Small intestine (tissue), 7 donors: ENCODE data around the gene PLEKHG4B. TPM values are rescaled to one million over a fixed set of nuclear protein-coding genes. Genes with fewer than 3 reads are reported as not detected.

ENCODE experiments used
- DNase-seq, 2 donors: peaks; one replicate each; pipeline versions ENCODE4 v3.0.0 to v3.0.0-alpha.2; 2013
- FAIRE-seq: peaks from 2 replicates; lab custom pipeline; 2012; peaks lifted over from hg19 to GRCh38; lab: Jason Lieb, UNC
- H3K27ac ChIP-seq, 3 donors: one replicate each; pipeline ENCODE4 v1.5.1; 2013; ENCODE audit warnings: low read length in 2 of 3, mild to moderate bottlenecking in 2 of 3, control low read depth in 1 of 3, inconsistent platforms in 1 of 3, low read depth in 1 of 3, moderate library complexity in 1 of 3
- H3K27me3 ChIP-seq, 3 donors: one replicate each; pipeline ENCODE4 v1.6.1; 2013; ENCODE audit warnings: low read length in 3 of 3, inconsistent platforms in 1 of 3; ENCODE audit not compliant: control insufficient read depth in 3 of 3, insufficient read depth in 3 of 3
- H3K36me3 ChIP-seq, 3 donors: one replicate each; pipeline ENCODE4 v1.6.1; 2013; ENCODE audit warnings: low read length in 3 of 3, inconsistent platforms in 1 of 3, low read depth in 1 of 3, mild to moderate bottlenecking in 1 of 3, moderate library complexity in 1 of 3; ENCODE audit not compliant: control insufficient read depth in 3 of 3, insufficient read depth in 2 of 3
- H3K4me1 ChIP-seq, 3 donors: one replicate each; pipeline ENCODE4 v1.6.1; 2013; ENCODE audit warnings: low read length in 2 of 3, inconsistent platforms in 1 of 3, low read depth in 1 of 3, mild to moderate bottlenecking in 1 of 3, moderate library complexity in 1 of 3; ENCODE audit not compliant: control insufficient read depth in 3 of 3, insufficient read depth in 2 of 3
- H3K4me3 ChIP-seq, 3 donors: one replicate each; pipeline ENCODE4 v1.5.1; 2013; ENCODE audit warnings: low read length in 3 of 3, control low read depth in 1 of 3, inconsistent platforms in 1 of 3, low read depth in 1 of 3, mild to moderate bottlenecking in 1 of 3, moderate library complexity in 1 of 3
- H3K9me3 ChIP-seq, 2 donors: one replicate each; pipeline ENCODE4 v1.6.1; 2013; ENCODE audit warnings: low read depth in 1 of 2, low read length in 1 of 2; ENCODE audit not compliant: control insufficient read depth in 2 of 2, insufficient read depth in 1 of 2
- WGBS, 3 donors: extraction: QIAGEN DNeasy Blood & Tissue Kit; methylation state at CpG; one replicate each; pipeline ENCODE4 v1.1.7; 2013; 5-methylcytosine and 5-hydroxymethylcytosine counted together
- polyA plus RNA-seq, 4 donors: library from polyadenylated mRNA; stranded (reverse) in 3 of 4; unstranded in 1 of 4; fragments of 200-250 nt in 3 of 4; fragments of 120-200 nt in 1 of 4; gene quantifications; one replicate each; pipeline versions ENCODE4 v1.2.1 to v1.2.3, GENCODE V29; 2013
- donor health status: healthy with polysubstance abuse.
- donor health status: control.
- donor health status: control.
- donor health status: Bipolar disorder and iron deficiency.
- donor health status: healthy.

PLEKHG4B gene
- polyA plus RNA-seq, 4 donors = 0.01 to 0.44 TPM; not detected in 2

DNA sequence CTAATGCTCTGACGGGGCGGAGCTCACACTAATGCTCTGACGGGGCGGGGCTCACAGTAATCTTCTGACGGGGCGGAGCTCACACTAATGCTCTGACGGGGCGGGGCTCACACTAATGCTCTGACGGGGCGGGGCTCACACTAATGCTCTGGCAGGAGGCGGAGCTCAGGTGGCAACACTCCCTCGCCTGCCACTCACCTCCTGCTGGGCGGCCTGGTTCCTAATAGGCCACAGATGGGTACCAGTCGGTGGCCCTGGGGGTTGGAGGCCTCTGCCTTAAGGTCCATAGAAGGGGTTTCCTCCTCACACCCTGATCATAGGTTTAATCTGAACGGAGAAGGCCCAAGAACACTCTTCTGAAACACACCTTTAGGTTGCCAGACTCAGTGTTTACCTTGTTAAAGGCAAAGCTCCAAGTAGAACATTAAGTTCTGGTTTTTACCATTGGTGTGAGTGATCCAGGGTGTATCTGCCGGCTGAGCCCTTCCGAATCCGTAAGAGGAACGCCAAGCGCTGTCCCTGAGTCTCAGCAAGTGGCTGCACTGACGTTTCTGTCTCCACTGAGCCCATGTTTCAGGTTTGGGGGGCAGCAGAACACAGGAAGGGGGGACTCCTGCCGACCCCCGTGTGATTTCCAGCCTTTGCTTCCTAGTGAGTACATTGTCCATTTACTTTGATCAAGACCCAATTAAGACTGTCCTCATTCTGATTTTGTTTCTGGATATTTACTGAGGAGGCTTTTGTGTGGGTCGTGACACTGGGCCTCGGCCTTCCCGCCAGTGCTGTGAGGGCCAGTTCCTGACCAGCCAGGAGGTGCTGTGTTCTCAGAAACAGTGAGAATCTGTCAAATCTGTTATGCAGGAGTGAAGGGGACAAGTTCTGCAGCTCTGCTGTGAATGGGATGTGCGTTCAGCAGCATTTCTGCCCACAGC lies 74.7 kb downstream of the PLEKHG4B start:
- WGBS, 3 donors = 87 to 90% (median 89%) methylated on average over 22 to 27 of the region's 27 CpGs
- DNase-seq = no peak
- Histone ChIP-seq H3K27ac (no peak overlapping the region), H3K4me3 (no peak overlapping the region), H3K36me3 (no peaks in the 10 kb centered on the region), H3K27me3 (no peaks in the 10 kb centered on the region), H3K4me1 (no peaks in the 10 kb centered on the region), H3K9me3 (no peaks in the 10 kb centered on the region)
- FAIRE-seq = no peak

DNA sequence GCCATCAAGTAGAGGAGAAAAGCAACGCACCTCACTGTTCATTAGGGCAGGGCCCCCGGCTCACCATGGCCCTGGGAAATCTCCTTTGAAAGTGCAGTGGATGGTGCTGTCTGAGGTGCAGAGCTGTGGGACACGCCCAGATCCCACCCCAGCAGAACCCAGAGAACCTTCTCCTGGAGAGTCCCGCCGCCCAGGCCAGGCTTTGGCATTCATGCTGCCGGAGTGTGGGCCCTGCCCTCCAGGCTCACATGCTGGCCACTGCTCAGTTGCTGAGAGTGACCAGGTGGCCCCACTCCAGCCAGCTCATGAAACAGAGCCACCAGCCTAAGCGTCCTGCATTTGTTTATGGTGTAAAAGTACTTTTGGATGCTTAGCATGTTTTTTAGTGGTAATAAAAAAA lies 75.5 kb downstream of the PLEKHG4B start:
- H3K27me3 ChIP-seq = no peaks in the 10 kb centered on the region
- FAIRE-seq = no peak
- 86 to 87% (median 86%) methylated on average over 7 of the region's 7 CpGs for WGBS, 3 donors
- DNase-seq = no peak
- H3K36me3 ChIP-seq = no peaks in the 10 kb centered on the region
- H3K9me3 ChIP-seq = no peaks in the 10 kb centered on the region
- no peak overlapping the region for H3K27ac ChIP-seq
- H3K4me3 ChIP-seq = no peak overlapping the region
- no peaks in the 10 kb centered on the region for H3K4me1 ChIP-seq

DNA sequence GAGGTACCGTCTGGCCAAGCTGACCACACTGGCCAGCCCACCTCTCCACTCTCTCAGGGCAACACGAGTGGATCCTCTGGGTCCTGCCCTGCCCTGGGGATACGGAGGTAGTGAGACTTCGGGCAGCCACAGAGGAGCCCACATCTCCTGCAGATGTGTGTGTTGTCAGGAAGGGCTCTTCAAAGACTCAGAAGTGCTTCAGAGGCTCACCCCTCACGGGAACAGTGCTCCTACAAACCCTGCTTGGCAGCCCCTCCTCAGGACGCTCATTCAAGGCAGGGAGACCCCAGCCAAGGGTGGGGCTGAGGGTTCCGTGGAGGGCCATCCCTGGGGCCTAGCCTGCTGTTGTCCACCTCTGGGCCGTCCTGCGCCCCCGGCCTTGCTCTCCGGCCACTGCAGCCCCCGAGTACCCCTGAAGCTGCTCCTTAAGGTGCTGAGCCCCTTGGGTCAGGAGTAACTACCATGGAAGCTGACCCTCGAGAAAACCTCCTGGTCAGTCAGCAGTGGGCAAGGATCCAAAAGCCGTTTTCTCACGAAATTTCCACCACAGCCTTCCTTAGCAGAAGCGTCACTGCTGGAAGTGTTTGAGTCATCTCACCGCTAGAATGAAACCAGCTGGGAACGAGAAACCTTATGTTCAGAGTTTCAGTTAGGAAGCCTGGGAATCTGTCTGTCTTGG lies 76.2 kb downstream of the PLEKHG4B start:
- DNase-seq = peak in 1 of 2 donors; percentile 26
- no peaks in the 10 kb centered on the region for H3K4me1 ChIP-seq

DNA sequence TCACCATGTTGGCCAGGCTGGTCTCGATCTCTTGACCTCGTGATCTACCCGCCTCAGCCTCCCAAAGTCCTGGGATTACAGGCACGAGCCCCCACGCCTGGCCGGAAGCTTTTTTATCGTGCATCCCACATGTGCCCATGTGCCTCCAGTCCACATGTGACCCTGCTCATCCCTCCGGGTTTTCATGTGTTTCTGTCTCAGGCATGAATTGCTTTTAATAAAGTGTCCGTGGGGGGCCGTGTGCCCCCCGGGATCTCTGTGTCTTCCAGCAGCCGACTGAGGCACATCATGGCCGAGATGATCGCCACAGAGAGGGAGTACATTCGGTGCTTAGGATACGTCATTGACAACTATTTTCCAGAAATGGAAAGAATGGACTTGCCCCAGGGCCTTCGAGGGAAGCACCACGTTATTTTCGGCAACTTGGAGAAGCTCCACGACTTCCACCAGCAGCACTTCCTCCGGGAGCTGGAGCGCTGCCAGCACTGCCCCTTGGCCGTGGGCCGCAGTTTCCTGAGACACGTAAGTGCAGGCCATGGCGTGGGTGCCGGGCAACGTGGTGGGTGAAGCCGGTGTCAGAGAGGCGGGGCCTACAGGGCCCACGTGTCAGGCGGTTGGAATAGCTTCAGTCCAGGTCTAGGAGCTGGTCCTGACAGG lies 77.2 kb downstream of the PLEKHG4B start:
- H3K9me3 ChIP-seq = no peaks in the 10 kb centered on the region
- 73 to 86% (median 79%) methylated on average over 32 of the region's 32 CpGs for WGBS, 3 donors
- DNase-seq (no peak), FAIRE-seq (no peak)
- no peaks in the 10 kb centered on the region for H3K4me1 ChIP-seq
- H3K36me3 ChIP-seq = no peaks in the 10 kb centered on the region
- H3K27me3 ChIP-seq = no peaks in the 10 kb centered on the region
- H3K27ac ChIP-seq = peak overlapping the region in 1 of 3 donors; percentile 5
- no peak overlapping the region for H3K4me3 ChIP-seq

More for the DNA sequence above, 76.2 kb downstream of the PLEKHG4B start:
- FAIRE-seq = no peak
- no peaks in the 10 kb centered on the region for H3K27me3 ChIP-seq
- H3K27ac ChIP-seq = peak overlapping the region in 1 of 3 donors; percentile 23
- 70 to 75% (median 75%) methylated on average over 18 of the region's 18 CpGs for WGBS, 3 donors
- no peak overlapping the region for H3K4me3 ChIP-seq
- no peaks in the 10 kb centered on the region for H3K9me3 ChIP-seq
- H3K36me3 ChIP-seq = no peaks in the 10 kb centered on the region

DNA sequence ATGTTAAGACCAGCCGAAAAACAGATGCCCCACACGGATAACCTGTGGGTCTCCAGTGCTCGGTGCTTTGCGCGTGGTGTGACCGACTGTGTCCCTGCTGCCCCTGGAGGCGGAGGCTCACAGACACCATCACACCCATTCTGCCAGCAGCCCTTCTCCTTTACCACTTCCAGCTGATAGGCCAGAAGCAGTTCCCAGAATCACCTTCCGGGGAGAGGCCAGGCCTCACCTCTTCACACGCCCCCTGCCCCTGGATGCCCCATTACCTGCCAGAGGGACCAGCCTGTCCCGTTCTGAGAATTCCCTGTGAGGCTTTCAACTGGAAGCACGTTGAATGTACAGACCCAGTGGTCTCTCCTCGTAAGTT lies 77.7 kb downstream of the PLEKHG4B start:
- FAIRE-seq (no peak), DNase-seq (no peak)

DNA sequence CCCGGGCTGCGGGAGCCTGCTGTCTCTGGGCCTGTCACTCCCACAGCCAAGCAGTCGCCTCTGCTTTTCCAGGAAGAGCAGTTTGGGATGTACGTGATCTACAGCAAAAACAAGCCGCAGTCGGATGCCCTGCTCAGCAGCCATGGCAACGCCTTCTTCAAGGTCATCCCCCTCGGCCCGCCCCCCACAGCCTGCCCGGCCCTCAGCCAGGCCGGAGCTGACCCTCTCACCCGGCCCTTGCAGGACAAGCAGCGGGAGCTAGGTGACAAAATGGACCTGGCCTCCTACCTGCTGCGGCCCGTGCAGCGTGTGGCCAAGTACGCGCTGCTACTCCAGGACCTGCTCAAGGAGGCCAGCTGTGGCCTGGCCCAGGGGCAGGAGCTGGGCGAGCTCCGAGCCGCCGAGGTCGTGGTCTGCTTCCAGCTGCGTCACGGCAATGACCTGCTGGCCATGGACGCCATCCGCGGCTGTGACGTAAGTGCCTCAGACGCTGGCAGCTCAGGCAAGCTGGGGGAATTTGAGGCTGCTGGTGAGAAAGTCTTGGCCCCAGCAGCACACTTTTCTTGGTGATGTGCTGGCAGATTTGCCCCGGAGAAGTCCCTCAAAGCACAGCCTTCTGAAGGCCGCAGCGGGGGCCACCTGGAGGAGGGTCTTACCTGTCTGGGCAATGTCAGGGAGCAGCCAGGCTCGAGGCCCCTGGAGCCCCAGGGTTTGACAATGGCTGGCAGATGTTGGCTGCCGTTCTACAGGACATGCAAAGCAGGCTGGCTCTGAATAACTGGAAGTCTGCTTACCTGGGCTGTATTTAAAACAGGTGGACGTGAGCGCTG lies 79.2 kb downstream of the PLEKHG4B start:
- FAIRE-seq (no peak), DNase-seq (no peak)
- Histone ChIP-seq H3K4me3 (no peak overlapping the region), H3K27ac (no peak overlapping the region), H3K4me1 (no peaks in the 10 kb centered on the region), H3K27me3 (no peaks in the 10 kb centered on the region), H3K9me3 (no peaks in the 10 kb centered on the region), H3K36me3 (no peaks in the 10 kb centered on the region)
- WGBS, 3 donors = 78 to 84% (median 84%) methylated on average over 37 of the region's 37 CpGs

More for the DNA sequence above, 77.7 kb downstream of the PLEKHG4B start:
- Histone ChIP-seq H3K9me3 (no peaks in the 10 kb centered on the region), H3K36me3 (no peaks in the 10 kb centered on the region), H3K4me1 (no peaks in the 10 kb centered on the region), H3K27ac (no peak overlapping the region), H3K27me3 (no peaks in the 10 kb centered on the region), H3K4me3 (no peak overlapping the region)
- 81 to 92% (median 83%) methylated on average over 12 of the region's 12 CpGs for WGBS, 3 donors

DNA sequence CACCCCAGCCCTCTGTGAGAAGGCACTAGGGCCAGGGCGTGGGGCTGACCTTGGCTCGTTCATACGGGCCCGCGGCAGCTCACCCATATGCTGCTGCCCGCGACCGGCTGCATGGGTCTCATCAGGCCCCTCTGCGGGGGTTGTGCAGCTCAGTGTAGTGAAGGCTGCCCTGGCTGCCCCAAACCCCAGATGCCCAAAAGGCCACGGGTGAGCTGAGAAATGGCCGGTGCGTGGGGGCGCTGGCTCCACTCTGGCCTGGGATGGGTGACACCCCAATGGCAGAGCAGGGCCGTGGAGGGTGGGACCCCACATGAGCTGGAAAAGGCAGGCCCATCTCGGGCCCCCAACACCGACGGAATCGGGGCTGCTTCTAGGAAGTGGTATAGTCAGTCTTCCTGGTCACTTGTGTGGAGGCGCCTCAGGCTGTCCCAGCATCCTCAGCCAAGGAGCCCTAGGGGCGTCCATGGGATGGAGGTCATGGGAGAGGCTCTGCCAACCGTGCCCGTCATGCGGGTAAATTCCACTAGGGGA lies 79.9 kb downstream of the PLEKHG4B start:
- no peak overlapping the region for H3K4me3 ChIP-seq
- no peaks in the 10 kb centered on the region for H3K9me3 ChIP-seq
- DNase-seq (no peak), FAIRE-seq (no peak)
- H3K27me3 ChIP-seq = no peaks in the 10 kb centered on the region
- no peak overlapping the region for H3K27ac ChIP-seq
- WGBS, 3 donors = 85 to 88% (median 86%) methylated on average over 23 of the region's 23 CpGs
- H3K36me3 ChIP-seq = no peaks in the 10 kb centered on the region
- H3K4me1 ChIP-seq = no peaks in the 10 kb centered on the region
